SK-N-DZ (cell line): ENCODE results near the gene SNRPN. TPM values are rescaled to one million over a fixed set of nuclear protein-coding genes. Genes with fewer than 3 reads are reported as not detected.
"Not testable (repeated sequence)": the region's sequence is repeated elsewhere in the genome, so short reads cannot be mapped to it uniquely, and the experiment has no call there.

Experiments used
- DNase-seq: peaks from one replicate; pipeline ENCODE4 v3.0.0-alpha.2; 2015; ENCODE audit warnings: low spot score
- polyA plus RNA-seq, 2 experiments: library from polyadenylated mRNA; depleted of rRNA; stranded (reverse); fragments of >200 nt; gene quantifications; 2 replicates each; pipeline ENCODE4 v1.2.3, GENCODE V29; 2014

Gene SNRPN
- 205 and 288 TPM in 2 replicates for polyA plus RNA-seq (2014; cell fraction: cytosol; rRNA removed)
- 105 and 116 TPM in 2 replicates for polyA plus RNA-seq (2014; cell fraction: nucleus; rRNA removed)

DNA sequence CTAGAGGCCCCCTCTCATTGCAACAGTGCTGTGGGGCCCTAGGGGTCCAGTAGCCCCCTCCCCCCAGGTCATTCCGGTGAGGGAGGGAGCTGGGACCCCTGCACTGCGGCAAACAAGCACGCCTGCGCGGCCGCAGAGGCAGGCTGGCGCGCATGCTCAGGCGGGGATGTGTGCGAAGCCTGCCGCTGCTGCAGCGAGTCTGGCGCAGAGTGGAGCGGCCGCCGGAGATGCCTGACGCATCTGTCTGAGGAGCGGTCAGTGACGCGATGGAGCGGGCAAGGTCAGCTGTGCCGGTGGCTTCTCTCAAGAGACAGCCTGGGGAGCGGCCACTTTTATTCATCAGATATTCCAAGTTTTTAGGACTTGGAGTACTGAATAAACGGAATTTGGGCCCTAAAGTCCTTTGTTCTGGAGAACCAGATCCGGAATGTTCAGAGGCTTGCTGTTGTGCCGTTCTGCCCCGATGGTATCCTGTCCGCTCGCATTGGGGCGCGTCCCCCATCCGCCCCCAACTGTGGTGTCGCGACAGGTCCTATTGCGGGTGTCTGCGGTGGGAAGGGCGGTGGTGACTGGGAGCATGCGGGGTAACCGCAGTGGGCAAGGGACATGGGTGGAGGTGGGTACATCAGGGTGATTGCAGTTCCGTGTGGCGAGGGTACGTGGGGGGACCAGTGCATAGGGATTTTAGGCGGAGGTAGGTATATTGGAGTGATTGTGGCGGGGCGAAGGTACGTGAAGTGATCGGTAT is at the start of gene SNRPN, which contains the start of gene SNURF:
TSS of gene SNRPN (plus strand) at position 205 of the 748 bp plus-strand sequence. CDS start 19,467 bp downstream, outside the sequence.
TSS of gene SNURF (plus strand) at position 205 of the 748 bp plus-strand sequence. CDS start at position 267, 62 bp downstream.
- peak; percentile 75 for DNase-seq

DNA sequence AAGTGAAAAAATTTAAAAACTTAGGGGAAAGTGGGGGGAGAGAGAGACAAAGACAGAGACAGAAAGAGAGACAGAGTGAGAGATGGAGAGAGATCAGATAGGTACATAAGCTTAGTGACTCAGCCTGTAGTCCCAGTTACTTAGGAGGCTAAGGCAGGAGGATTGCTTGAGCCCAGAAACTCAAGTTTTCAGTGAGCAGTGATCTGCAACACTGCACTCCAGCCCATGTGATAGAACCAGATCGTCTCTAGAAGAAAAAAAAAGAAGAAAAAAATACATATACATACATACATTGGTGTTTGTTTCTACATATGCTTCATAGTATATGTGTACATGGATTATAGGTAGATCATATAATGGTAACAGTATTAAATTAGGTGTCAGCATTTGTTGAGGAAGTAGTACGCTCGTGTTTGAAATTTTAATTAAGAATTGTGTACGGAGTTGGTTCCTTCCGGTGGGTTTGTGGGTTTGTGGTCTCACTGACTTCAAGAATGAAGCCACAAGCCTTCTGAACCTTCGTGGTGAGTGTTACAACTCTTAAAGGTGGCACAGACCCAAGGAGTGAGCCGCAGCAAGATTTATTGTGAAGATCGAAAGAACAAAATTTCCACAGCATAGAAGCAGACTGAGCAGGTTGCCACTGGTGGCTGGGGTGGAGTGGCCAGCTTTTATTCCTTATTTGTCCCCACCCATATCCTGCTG is 38.3 kb upstream of the SNRPN start:
- no peak for DNase-seq

DNA sequence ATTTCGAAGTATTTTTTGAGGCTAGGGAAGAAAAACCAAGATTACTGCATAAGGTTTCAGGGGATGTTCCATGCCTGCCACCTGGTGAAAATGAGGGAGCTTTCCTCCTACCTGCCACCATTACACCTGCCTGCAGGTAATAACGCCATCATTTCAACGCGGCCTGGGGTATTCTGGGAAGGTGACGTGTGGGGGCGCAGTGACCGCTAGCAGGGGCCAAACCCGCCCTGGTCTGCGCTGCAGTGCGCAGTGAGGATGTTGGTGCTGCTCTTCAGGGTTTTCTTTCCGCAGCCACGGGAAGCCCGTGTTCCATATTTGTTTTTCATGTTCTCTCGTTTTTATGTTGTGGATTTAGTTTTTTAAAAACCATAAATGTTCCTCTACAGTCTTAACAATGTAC is 37.4 kb upstream of the SNRPN start:
- no peak for DNase-seq

DNA sequence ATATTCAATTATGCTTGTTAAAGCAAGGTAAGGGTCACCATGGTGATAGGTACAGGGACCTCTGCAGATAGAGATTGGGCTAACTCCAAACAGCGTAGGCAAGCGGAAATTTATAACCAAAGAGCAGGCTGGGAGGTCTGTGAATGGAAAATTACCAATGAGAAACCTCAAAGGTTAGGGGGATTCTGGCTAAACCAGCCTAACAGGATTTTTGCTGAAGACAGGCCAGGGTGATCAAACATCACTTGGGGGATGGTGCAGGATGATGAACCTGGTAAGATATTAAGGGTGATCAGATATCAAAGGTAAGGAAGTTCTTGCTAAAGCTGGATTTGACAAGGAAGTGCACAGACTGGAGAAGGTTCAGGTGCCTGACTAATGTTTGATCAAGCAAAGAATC is 35.3 kb upstream of the SNRPN start:
- no peak for DNase-seq

DNA sequence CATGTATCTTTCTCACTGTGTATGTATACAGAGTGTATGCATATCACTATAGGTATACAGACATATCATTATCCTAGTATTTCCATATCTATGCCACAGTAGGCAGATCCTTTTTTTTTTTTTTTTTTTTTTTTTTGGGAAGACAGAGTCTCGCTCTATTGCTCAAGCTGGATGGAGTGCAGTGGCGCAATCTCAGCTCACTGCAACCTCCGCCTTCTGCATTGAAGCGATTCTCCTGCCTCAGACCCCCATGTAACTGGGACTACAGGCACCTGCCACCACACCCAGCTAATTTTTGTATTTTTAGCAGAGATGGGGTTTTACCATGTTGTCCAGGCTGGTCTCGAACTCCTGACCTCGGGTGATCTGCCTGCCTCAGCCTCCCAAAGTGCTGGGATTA is 32.0 kb upstream of the SNRPN start:
- DNase-seq = not testable (repeated sequence)

DNA sequence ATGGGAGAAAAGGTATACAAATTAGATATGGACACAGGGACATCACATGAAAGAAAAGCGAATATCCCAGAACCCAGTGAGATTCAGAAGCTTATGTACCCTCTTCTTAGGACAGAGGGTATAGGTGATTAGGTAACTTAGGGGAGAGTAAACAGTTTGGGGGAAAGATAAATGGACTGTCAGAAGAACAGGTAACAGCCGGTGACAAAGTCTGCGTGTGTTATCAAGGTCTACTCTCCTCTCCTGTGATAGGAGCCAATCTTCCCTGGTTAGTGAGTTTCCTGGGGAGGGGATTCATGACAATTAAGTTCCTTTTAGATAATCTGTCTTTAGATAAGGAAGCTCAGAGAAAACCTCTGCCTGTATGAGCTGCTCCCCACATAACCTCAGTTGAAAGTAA is 30.6 kb upstream of the SNRPN start:
- no peak for DNase-seq

DNA sequence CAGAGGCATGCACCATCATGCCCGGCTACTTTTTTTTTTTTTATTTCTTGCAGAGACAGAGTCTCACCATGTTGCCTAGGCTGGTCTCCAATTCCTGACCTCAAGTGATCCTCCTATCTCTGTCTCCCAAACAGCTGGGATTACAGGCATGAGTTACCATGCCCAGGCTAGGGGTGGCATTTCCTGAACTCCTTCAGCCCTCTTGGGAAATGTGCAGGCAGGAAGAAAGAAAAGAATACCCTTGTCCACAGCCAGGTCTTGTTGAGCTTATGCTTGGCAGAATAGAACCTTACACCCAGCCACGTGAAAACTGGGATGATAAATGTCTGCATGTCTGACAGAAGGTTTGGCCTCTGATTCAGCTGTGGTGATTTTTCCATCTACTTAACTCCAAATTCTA is 30.2 kb upstream of the SNRPN start:
- DNase-seq = no peak

DNA sequence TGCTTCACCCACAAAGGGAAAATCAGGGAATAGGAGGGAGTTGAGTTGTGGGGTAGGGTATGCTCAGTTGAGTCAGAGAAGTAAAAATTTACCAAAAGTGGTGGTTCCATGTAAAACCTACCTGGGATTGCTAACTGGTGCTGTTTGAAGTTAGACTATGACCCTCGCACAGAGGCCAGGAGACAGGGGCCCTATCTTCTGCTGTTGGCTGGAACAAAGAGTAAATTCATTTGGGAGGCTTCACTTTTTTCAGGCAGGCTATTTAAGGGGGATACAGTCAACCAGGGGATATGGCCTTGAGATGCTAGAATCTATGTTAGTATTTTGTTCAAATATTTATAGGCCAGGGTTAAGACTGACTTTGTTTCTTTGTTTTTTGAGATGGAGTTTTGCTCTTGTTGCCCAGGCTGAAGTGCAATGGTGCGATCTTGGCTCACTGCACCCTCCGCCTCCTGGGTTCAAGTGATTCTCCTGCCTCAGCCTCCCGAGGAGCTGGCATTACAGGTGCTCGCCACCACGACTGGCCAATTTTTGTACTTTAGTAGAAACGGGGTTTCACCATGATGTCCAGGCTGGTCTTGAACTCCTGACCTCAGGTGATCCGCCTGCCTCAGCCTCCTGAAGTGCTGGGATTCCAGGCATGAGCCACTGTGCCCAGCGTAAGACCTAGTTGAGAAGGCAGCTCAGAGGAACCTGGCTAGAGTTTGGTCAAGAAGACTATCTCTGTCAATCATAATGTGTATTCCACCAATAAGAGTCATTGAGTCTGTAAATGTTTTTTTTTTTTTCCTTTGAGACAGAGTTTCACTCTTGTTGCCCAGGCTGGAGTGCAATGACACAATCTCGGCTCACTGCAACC is 22.7 kb upstream of the SNRPN start:
- DNase-seq = not testable (repeated sequence)

DNA sequence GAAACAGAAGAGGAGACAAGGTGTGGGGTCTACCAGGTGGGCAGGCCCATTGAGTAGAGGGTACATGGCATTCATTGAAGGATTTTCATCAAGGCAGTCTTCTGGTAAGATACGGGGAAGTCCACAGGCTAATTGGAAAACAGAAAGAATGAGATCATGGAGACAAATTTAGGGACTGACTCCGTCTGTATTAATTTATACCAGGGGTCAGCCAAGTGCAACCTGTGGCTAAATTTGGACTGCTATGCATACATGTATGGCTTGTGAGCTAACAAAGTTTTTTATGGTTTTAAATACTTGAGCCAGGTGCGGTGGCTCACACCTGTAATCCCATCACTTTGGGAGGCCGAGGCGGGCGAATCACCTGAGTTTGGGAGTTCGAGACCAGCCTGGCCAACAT is 21.1 kb upstream of the SNRPN start:
- DNase-seq = no peak

DNA sequence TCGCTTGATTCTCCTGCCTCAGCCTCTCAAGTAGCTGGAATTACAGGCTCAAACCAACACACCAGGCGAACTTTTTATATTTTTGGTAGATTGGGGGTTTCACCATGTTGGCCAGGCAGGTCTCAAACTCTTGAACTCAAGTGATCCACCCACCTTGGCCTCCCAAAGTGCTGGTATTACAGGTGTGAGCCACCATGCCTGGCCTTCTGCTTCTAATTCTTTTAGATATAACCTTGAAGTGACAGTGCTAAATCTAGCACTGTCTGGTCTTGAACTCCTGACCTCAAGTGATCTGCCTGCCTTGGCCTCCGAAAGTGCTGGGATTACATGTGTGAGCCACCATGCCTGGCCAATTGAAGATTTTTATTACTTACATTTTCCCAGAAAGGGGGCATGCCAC is 16.6 kb upstream of the SNRPN start:
- DNase-seq = not testable (repeated sequence)

DNA sequence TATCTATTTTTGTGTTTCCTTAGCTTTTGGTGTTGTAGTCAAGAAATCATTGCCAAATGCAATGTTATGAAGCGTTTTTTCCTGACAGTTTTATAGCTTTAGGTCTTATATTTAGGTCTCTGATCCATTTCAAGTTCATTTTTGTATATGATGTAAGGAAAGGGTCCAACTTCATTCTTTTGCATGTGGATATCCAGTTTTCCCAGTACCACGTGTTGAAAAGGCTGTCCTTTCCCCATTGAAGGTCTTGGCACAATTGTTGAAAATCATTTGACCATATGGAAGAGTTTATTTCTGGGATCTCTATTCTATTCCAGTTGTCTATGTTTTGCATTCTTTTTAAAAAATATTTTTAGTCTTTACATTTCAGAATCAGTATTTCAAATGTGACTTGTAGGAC is 14.6 kb upstream of the SNRPN start:
- DNase-seq = no peak

DNA sequence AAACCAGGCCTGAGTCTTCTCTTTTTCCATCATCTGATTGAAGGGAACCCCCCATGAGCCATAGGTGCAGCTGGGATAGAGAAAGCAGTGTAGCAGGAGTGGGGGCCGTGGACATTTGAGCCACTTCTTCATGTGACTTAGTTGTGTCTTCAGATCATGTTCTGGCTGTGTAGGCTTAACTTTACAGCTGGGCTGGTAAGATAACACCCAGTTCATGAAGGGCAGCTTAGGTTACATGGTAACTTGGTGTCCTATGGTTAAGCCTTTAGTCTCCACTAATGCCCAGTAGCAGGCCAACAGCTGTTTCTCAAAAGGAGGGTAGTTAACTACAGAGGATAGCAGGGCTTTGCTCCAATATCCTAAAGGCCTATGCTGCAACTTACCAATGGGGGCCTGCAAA is 11.4 kb upstream of the SNRPN start:
- no peak for DNase-seq

DNA sequence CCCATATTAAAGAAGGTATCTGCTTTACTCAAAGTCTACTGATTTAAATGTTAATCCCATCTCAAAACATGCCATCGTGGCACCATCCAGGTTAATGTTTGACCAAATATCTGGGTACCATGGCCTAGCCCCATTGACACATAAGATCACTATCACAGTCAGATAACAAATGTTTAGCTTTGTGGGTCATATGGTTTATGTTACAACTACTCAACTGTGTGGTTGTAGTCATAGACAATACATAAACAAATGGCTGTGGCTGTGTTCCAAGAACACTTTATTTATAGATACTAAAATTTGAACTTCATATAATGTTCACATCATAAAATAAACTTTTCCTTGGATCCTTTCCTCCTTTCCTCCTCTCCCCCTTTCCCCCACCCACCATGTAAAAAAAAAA is 9.8 kb upstream of the SNRPN start:
- DNase-seq = no peak

DNA sequence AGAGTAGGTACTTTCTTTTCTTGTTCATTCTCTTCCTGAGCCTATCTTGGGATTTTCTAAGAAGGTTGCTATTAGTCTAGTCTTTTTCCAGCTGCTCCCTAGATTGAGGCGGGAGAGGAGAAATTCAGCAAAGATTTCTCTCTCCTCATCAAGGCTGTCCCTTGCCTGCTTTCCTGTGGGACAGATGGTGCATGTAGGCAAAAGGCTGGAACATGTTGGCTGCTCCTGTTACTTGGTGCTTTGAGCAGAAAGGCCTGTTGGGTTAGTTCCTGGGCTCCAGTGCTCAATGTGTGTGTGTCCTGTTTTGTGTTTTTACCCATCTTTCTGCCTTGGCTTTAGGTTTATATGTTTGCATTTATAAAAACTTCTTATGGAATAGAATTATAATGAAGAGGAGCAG is 9.1 kb upstream of the SNRPN start:
- DNase-seq = no peak

DNA sequence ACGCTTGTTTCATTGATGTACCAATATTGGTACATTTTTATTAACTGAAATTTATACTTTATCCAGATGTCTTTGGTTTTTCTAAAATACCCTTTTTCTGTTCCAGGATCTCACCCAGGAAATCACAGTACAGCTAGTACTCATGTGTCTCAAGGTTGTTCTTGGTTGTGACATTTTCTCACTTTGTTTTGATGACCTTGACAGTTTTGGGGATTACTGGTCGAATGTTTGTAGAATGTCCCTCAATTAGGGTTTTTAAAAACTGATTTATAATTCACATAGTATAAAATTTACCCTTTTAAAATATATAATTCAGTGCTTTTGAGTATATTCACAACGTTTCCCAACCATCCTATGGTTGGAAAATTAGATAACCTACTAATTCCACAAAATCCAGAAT is 6.3 kb upstream of the SNRPN start:
- no peak for DNase-seq

DNA sequence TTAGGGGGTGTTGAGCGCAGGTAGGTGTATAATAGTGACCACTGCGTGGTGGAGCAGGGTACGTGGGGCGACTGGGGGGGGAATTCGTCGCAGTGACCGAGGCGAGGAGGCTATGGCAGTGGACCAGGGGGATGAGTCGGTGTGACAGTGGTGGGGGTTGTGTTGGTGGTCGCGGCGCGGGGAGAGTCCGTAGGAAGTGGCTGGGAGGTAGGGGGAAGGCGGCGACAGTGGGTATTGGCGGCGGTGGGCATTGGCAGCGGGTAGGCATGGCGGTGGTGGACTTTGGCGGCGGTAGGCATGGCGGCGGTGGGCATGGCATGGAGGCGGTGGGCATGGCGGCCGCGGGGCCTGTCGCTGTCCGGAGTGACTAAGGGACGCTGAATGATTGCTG is 739 bp downstream of the SNRPN start:
- DNase-seq = no peak

DNA sequence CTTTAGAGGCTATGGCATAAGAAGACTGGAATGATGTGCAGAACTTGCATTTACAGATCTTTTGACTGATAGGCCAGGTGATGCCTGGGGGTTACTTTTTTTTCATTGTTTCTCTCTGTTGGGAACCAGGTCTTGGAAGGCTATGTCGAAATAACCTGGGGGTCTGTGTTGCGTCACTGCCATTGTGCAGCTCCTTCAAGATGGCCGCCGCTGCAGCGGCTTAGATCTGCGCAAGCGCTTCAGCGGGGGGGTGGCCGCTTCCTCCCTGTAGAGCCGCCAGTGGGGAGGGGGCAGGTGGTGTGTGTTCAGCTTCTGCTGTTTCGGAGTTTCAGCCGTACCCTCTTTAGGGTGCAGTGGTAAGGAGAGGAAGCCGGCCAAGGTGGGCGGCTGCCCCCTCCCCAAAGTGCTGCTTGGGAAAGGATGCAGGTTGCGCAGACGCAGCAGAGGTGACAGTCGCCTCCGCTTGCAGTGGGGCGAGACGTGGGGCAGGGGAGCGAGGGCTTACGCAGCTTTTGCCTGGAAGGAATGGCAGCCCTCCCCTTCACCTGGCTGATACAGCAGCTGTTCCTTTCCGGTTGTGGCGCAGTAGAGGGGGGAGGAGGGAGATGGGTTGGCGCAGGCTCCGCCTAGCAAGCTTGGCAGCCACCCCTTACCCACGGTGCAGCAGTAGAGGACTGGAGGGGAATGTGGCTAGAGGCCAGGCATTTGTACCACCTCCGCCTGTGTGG is 1.5 kb downstream of the SNRPN start:
- DNase-seq = peak; percentile 83

DNA sequence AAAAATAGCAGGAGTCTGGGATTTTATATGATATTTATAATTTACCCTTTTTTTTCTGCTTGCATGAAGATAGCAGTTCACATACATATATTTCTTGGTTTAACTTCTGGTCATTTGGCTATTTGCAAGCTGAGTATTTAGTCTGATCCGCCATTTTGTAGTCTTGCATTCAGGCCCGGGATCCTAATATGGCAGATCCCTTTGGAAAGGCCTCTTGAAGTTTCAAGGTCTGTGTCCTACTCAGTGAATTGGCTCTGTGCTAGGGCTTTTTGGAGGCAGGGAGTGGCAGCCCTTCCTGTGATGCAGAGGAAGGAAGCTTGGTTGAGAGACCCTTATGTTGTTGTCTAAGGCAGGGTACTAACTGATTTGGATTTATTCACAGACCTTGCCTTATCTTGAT is 2.9 kb downstream of the SNRPN start:
- DNase-seq = no peak

DNA sequence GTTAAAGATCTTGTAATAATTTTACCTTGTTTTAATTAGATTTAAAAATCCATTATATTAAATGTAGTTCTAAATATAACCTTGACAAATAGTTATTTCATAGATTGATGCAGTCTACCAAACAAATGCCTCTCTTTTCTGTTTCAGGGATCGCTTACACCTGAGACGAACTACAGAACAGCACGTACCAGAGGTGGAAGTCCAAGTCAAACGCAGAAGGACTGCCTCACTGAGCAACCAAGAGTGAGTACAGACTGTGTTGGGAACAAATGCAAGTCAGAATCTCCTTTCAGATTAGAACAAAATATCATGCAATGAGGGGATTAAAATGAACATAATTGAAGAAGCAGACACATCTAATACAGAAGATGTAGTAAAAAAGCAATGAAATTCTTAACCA is 7.2 kb downstream of the SNRPN start:
- no peak for DNase-seq

DNA sequence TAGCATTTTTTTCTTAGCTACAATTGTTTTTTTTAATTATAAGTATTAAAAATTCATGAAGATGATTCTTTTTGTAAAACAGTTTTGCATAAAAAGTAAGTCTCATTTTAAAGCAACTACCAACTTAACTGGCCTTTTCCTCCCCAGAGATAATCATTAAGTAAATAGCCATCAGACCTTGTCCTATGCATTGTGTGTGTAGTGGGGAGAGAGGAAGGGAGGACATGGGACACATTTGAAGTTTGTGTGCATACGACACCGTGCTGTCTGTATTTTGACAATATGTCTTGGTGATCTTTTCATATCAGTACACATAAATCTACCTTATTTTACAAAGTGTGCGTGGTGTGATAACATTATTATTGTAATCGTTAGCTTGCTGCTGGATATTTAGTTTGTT is 8.1 kb downstream of the SNRPN start:
- DNase-seq = no peak

DNA sequence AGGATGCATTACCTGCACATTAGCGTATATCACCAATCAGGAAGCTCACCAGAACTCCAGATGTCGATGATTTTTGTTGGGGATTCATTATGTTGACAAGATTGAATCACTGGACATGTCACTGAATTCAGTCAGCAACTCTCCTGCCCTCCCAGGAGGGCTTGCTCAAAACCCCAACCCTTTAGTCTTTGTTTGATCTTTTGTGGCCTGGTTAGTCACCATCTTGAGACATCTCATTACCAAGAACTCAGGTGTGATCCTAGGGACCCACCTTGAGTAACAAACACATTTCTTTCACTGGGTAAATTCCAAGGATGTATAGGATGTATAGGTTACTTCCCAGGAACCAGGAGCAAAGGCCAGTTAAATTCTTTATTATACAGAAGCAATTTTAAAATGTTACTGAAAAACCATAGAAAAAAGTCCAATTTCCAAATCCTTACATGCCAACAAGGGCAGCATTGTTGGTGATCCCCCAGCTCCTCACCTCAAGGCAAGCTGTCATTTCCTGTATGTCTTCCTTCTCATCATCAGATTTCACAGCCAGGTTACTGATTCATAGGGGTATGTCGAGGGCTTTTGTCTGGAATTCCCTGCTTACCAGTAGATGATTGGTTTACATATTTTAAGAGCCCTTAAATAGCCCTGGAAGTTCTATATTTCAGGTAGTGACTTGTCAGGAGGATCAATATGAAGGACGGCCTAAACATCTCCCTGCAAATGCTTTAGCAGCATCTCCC is 11.7 kb downstream of the SNRPN start:
- no peak for DNase-seq
